Loucy (cell line): ENCODE measurements around the gene SOAT2.

Source experiments
- H2AFZ ChIP-seq: fragments of 200-600 bp; sonication (generic); 2 replicates; pipeline ENCODE4 v1.6.0; 2016; ENCODE audit warnings: antibody characterized with exemption, mild to moderate bottlenecking, low read length, moderate library complexity
- H3F3A ChIP-seq: fragments of 200-600 bp; 2 replicates; pipeline ENCODE4 v1.6.0; 2016; ENCODE audit warnings: antibody characterized with exemption, low read depth, mild to moderate bottlenecking
- H3K27me3 ChIP-seq: fragments of 200-600 bp; sonication (generic); 2 replicates; pipeline ENCODE4 v1.6.1; 2014; ENCODE audit warnings: low read length, mild to moderate bottlenecking; ENCODE audit not compliant: insufficient read depth, poor library complexity, severe bottlenecking
- H3K36me3 ChIP-seq: fragments of 200-600 bp; sonication (generic); 2 replicates; pipeline ENCODE4 v1.6.1; 2016; ENCODE audit warnings: low read length; ENCODE audit not compliant: insufficient read depth
- H3K4me1 ChIP-seq: fragments of 200-600 bp; sonication (generic); 2 replicates; pipeline ENCODE4 v1.5.1; 2014; ENCODE audit warnings: low read length, mild to moderate bottlenecking; ENCODE audit not compliant: insufficient read depth, poor library complexity, severe bottlenecking
- H3K4me2 ChIP-seq: fragments of 200-600 bp; sonication (generic); 2 replicates; pipeline ENCODE4 v1.6.0; 2014; ENCODE audit warnings: antibody characterized with exemption, low read length, low read depth, mild to moderate bottlenecking; ENCODE audit not compliant: poor library complexity, severe bottlenecking
- H3K4me3 ChIP-seq: fragments of 200-600 bp; sonication (generic); 2 replicates; pipeline ENCODE4 v1.5.1; 2014; ENCODE audit warnings: low read length, mild to moderate bottlenecking, mixed read lengths; ENCODE audit not compliant: poor library complexity, severe bottlenecking
- H3K79me2 ChIP-seq: fragments of 200-600 bp; sonication (generic); 2 replicates; pipeline ENCODE4 v1.6.1; 2014; ENCODE audit warnings: low read length; ENCODE audit not compliant: insufficient read depth
- H3K9ac ChIP-seq: fragments of 200-600 bp; sonication (generic); 2 replicates; pipeline ENCODE4 v1.6.0; 2014; ENCODE audit warnings: mild to moderate bottlenecking, low read depth, low read length, moderate library complexity; ENCODE audit not compliant: poor library complexity, severe bottlenecking
- H3K9me2 ChIP-seq: fragments of 200-600 bp; sonication (generic); replicated peaks from 2 replicates; pipeline ENCODE4 v1.6.1; 2016; ENCODE audit warnings: low read depth, low read length, mixed read lengths
- H3K9me3 ChIP-seq: fragments of 200-600 bp; sonication (generic); 2 replicates; pipeline ENCODE4 v1.6.1; 2014; ENCODE audit warnings: mild to moderate bottlenecking, antibody characterized with exemption, low read length, low read depth; ENCODE audit not compliant: insufficient read depth
- H4K20me1 ChIP-seq: fragments of 200-600 bp; sonication (generic); 2 replicates; pipeline ENCODE4 v1.6.0; 2014; ENCODE audit warnings: antibody characterized with exemption, low read length, mild to moderate bottlenecking; ENCODE audit not compliant: insufficient read depth, poor library complexity, severe bottlenecking
- CTCF ChIP-seq: fragments of 200-600 bp; sonication (generic); conservative IDR thresholded peaks from 2 replicates; pipeline ENCODE4 v1.5.1; 2014; ENCODE audit warnings: mild to moderate bottlenecking, antibody characterized with exemption, low read length
- EZH2phosphoT487 ChIP-seq: fragments of 200-600 bp; IDR thresholded peaks from 2 replicates; pipeline ENCODE4 v1.6.1; 2018; ENCODE audit warnings: antibody characterized with exemption, mild to moderate bottlenecking, moderate library complexity, borderline replicate concordance

The SOAT2 gene

DNA sequence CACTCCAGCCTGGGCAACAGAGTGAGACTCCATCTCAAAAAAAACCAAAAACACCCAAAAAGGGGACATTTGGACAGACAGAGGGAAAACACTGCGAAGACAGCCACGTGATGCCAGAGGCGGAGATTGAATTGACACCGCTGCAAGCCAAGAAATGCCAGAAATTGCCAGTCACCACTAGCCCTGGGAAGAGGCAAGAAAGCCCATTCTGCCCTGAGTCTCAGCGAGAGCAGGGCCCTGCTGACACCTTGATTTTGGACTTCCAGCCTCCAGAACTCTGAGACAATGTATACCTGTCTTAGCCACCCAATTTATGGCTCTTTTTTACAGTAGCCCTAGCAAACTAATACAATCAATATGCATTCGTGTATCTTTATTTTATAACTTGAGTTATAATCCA lies 13.2 kb upstream of the SOAT2 start:
- no peaks in the 10 kb centered on the region for H3K9me2 ChIP-seq
- H3K79me2 ChIP-seq, result no peaks in the 10 kb centered on the region
- no peak overlapping the region for H3K4me3 ChIP-seq
- TF ChIP-seq EZH2phosphoT487 (no peak), CTCF (no peak)
- H4K20me1 ChIP-seq, result no peaks in the 10 kb centered on the region
- H3K36me3 ChIP-seq, result no peaks in the 10 kb centered on the region
- H3K9me3 ChIP-seq, result no peaks in the 10 kb centered on the region
- H3K4me1 ChIP-seq, result peaks cover 6% of the 10 kb centered on the region
- no peak overlapping the region for H3K4me2 ChIP-seq
- H3K9ac ChIP-seq, result no peak overlapping the region
- H2AFZ ChIP-seq, result no peak overlapping the region
- no peaks in the 10 kb centered on the region for H3K27me3 ChIP-seq
- H3F3A ChIP-seq, result no peaks in the 10 kb centered on the region

GRCh38 chr12:53090554-53090953 lies 12.7 kb upstream of the SOAT2 start:
- no peak overlapping the region for H3K4me3 ChIP-seq
- H3K4me2 ChIP-seq, result no peak overlapping the region
- H4K20me1 ChIP-seq, result no peaks in the 10 kb centered on the region
- no peaks in the 10 kb centered on the region for H3K36me3 ChIP-seq
- no peak overlapping the region for H2AFZ ChIP-seq
- H3F3A ChIP-seq, result no peaks in the 10 kb centered on the region
- no peak overlapping the region for H3K9ac ChIP-seq
- TF ChIP-seq EZH2phosphoT487 (no peak), CTCF (no peak)
- H3K79me2 ChIP-seq, result no peaks in the 10 kb centered on the region
- no peaks in the 10 kb centered on the region for H3K27me3 ChIP-seq
- H3K9me2 ChIP-seq, result no peaks in the 10 kb centered on the region
- H3K9me3 ChIP-seq, result no peaks in the 10 kb centered on the region
- peaks cover 6% of the 10 kb centered on the region for H3K4me1 ChIP-seq

GRCh38 chr12:53091756-53092155 lies 11.5 kb upstream of the SOAT2 start:
- H3K27me3 ChIP-seq, result no peaks in the 10 kb centered on the region
- H4K20me1 ChIP-seq, result no peaks in the 10 kb centered on the region
- H3K9me3 ChIP-seq, result no peaks in the 10 kb centered on the region
- no peaks in the 10 kb centered on the region for H3K9me2 ChIP-seq
- TF ChIP-seq CTCF (no peak), EZH2phosphoT487 (no peak)
- H3K79me2 ChIP-seq, result no peaks in the 10 kb centered on the region
- H3K4me3 ChIP-seq, result no peak overlapping the region
- no peak overlapping the region for H3K4me2 ChIP-seq
- no peak overlapping the region for H2AFZ ChIP-seq
- H3K9ac ChIP-seq, result no peak overlapping the region
- H3K36me3 ChIP-seq, result no peaks in the 10 kb centered on the region
- H3K4me1 ChIP-seq, result peaks cover 6% of the 10 kb centered on the region
- no peaks in the 10 kb centered on the region for H3F3A ChIP-seq
